Psoas muscle (tissue), 8 donors: ENCODE measurements around the gene DMGDH. TPM values are rescaled to one million over a fixed set of nuclear protein-coding genes. Genes with fewer than 3 reads are reported as not detected.

Experiments used
- ATAC-seq, 4 donors: fragments of 200-7000 bp; cut with Tn5 transposase; one replicate each; pipeline ENCODE4 v1.9.1; 2020; ENCODE audit warnings: moderate library complexity in 3 of 4, mild to moderate bottlenecking in 2 of 4
- DNase-seq, 2 donors: peaks; one replicate each; pipeline ENCODE4 v3.0.0-alpha.2; 2020
- H3K27ac ChIP-seq: fragments of 200-600 bp; one replicate; pipeline ENCODE4 v1.8.0; 2022
- H3K27me3 ChIP-seq, 3 donors: fragments of 200-600 bp in 1 of 3; one replicate each; pipeline versions ENCODE4 v1.6.1 to v1.8.0; 2013 to 2022; ENCODE audit warnings: low read length in 2 of 3, mild to moderate bottlenecking in 2 of 3, moderate library complexity in 1 of 3; ENCODE audit not compliant: insufficient read depth in 3 of 3
- H3K36me3 ChIP-seq, 2 donors: fragments of 200-600 bp in 1 of 2; one replicate each; pipeline versions ENCODE4 v1.6.1 to v1.8.0; 2013 to 2022; ENCODE audit warnings: low read depth in 1 of 2, mild to moderate bottlenecking in 1 of 2, moderate library complexity in 1 of 2; ENCODE audit not compliant: insufficient read depth in 1 of 2
- H3K4me1 ChIP-seq: fragments of 200-600 bp; one replicate; pipeline ENCODE4 v1.8.0; 2022
- H3K4me3 ChIP-seq: fragments of 200-600 bp; one replicate; pipeline ENCODE4 v1.8.0; 2022; ENCODE audit warnings: mild to moderate bottlenecking
- H3K9me3 ChIP-seq: fragments of 200-600 bp; one replicate; pipeline ENCODE4 v1.8.0; 2022
- CTCF ChIP-seq: fragments of 200-600 bp; IDR thresholded peaks from one replicate; pipeline ENCODE4 v1.8.0; 2022; ENCODE audit warnings: antibody characterized with exemption
- WGBS, 3 donors: extraction: QIAGEN DNeasy Blood & Tissue Kit; methylation state at CpG; one replicate each; pipeline versions ENCODE4 v1.1.6 to v1.1.7; 2013; 5-methylcytosine and 5-hydroxymethylcytosine counted together
- intact Hi-C, 2 donors: fragments of 100-400 bp; cut with DNase I; formaldehyde crosslinking; loops; one replicate each; pipeline versions ENCODE4 v1.11.0 to v1.14.2; 2022
- polyA plus RNA-seq, 3 donors: library from polyadenylated mRNA; stranded (reverse); fragments of 200-250 nt; gene quantifications; one replicate each; pipeline ENCODE4 v1.2.3, GENCODE V29; 2013
- total RNA-seq, 4 donors: library from RNA; stranded (reverse); fragmentation: NEBNext Ultra II Directional in 2 of 4; extraction: Animal tissue kit (Norgen Biotek cat#: 25700) in 2 of 4; gene quantifications; one replicate each; pipeline versions ENCODE4 v1.2.1 to v1.2.4, GENCODE V29; 2021 to 2023
- donor health status: healthy with polysubstance abuse.
- donor health status: DM: no; HTN: no; CAD: no; lungs with moderate emphysema.
- donor health status: Bipolar disorder and iron deficiency.
- donor health status: healthy.
- donor health status: DM: yes; HTN: yes; CAD: no.
- donor health status: DM: no; HTN: no; CAD: no.
- donor health status: DM: no; HTN: no; CAD: no.
- donor health status: DM: yes; HTN: yes; CAD: no.

Gene DMGDH
- total and polyA plus RNA-seq, 7 donors: 0.16 to 2.8 (median 1.7) TPM

DNA sequence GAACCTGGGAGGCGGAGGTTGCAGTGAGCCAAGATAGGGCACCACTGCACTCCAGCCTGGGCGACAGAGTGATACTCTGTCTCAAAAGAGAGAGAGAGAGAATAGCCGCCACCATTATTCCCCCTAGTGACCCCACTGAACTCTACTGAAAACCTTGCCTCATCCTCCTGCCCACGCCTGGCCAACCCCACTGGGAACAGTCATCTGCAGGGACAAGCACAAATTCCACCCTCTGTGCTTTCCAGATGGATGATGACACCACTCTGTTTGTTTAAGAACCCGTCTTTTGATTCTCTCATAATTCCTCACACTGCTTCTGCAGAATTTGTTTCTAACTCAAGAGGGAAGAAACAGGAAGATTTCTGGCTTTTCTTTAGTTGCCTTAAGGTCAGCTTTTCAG is 12.3 kb upstream of the DMGDH start:
- Histone ChIP-seq H3K9me3 (no peaks in the 10 kb centered on the region), H3K4me3 (no peak overlapping the region), H3K36me3 (peaks cover 0 to 8% of the 10 kb centered on the region in 2 donors), H3K4me1 (no peaks in the 10 kb centered on the region), H3K27me3 (no peaks in the 10 kb centered on the region), H3K27ac (no peak overlapping the region)
- no peak for DNase-seq
- WGBS, 3 donors: 91 to 96% (median 92%) methylated on average over 5 of the region's 5 CpGs
- intact Hi-C loops: no loop called here
- TF ChIP-seq CTCF: no peak
- ATAC-seq: no peak

- Histone ChIP-seq H3K9me3 (no peaks in the 10 kb centered on the region), H3K27ac (no peak overlapping the region), H3K4me3 (no peak overlapping the region), H3K27me3 (no peaks in the 10 kb centered on the region), H3K36me3 (peaks cover 0 to 8% of the 10 kb centered on the region in 2 donors), H3K4me1 (no peaks in the 10 kb centered on the region)
- DNase-seq (no peak), ATAC-seq (no peak)
- no peak for TF ChIP-seq CTCF
- intact Hi-C loops: no loop called here
- 78 to 98% (median 88%) methylated on average over 2 of the region's 2 CpGs for WGBS, 3 donors
These were observed 11.3 kb upstream of the DMGDH start for GRCh38 chr5:79080804-79081203.

DNA sequence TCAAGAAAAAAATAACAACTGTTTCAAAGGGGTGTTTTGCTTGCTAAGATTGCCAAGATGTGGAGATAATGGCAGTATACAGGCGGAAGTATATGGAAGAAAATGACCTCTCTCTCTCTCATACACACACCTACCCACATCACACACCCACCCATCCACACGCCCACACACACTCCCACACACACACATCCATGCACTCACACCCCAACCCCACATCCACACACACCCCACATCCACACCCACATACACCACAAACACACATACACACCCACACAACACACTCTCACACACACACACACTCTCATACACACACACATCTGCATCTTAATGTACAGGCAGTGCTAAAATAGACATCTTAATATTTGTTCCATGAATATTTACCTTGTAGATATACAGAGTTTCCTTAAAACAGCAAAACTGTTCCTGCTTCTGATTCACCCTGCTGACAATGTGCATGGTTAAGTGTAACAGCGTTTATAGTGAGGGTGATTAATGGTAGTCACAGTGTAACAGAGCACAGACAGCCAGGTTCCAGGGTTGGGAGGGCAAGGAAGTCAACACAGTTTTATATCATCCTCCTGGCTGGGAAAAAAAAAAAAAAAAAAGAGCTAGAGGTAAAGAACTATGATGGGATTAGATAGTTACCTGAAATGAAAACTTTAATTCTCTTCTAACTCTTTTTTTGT is 8.3 kb upstream of the DMGDH start:
- TF ChIP-seq CTCF: no peak
- peaks cover 0 to 8% of the 10 kb centered on the region in 2 donors for H3K36me3 ChIP-seq
- no peak overlapping the region for H3K27ac ChIP-seq
- intact Hi-C loops: no loop called here
- WGBS, 3 donors: 54 to 65% (median 57%) methylated on average over 3 of the region's 3 CpGs
- no peak overlapping the region for H3K4me3 ChIP-seq
- DNase-seq (no peak), ATAC-seq (no peak)
- H3K9me3 ChIP-seq: no peaks in the 10 kb centered on the region
- no peaks in the 10 kb centered on the region for H3K4me1 ChIP-seq
- no peaks in the 10 kb centered on the region for H3K27me3 ChIP-seq

GRCh38 chr5:79076819-79077218 is 7.3 kb upstream of the DMGDH start:
- Histone ChIP-seq H3K4me3 (no peak overlapping the region), H3K27me3 (no peaks in the 10 kb centered on the region), H3K4me1 (no peaks in the 10 kb centered on the region), H3K9me3 (no peaks in the 10 kb centered on the region), H3K36me3 (no peaks in the 10 kb centered on the region), H3K27ac (no peak overlapping the region)
- TF ChIP-seq CTCF: no peak
- DNase-seq (no peak), ATAC-seq (no peak)
- intact Hi-C loops: no loop called here
- WGBS, 3 donors: 68 to 74% (median 73%) methylated on average over 4 of the region's 4 CpGs
